COLO668 (cell line): Measurements from ENCODE around the gene SLC25A21.
"Not testable (repeated sequence)": the region's sequence is repeated elsewhere in the genome, so short reads cannot be mapped to it uniquely, and the experiment has no call there.

Experiments used
- DNase-seq: peaks from one replicate; lab custom pipeline; 2025; ENCODE audit not compliant: unreplicated experiment; lab: John Stamatoyannopoulos, UW

The SLC25A21 gene

GRCh38 chr14:37091651-37092050, 80.8 kb downstream of the SLC25A21 start:
- no peak for DNase-seq

GRCh38 chr14:37090026-37090425, 82.4 kb downstream of the SLC25A21 start:
- DNase-seq = no peak

- DNase-seq = no peak
These were observed 83.0 kb downstream of the SLC25A21 start for GRCh38 chr14:37089410-37089809.

GRCh38 chr14:37088356-37089215, 83.8 kb downstream of the SLC25A21 start:
- DNase-seq = no peak

- DNase-seq = no peak
These were observed 84.9 kb downstream of the SLC25A21 start for GRCh38 chr14:37087520-37087919.

DNA sequence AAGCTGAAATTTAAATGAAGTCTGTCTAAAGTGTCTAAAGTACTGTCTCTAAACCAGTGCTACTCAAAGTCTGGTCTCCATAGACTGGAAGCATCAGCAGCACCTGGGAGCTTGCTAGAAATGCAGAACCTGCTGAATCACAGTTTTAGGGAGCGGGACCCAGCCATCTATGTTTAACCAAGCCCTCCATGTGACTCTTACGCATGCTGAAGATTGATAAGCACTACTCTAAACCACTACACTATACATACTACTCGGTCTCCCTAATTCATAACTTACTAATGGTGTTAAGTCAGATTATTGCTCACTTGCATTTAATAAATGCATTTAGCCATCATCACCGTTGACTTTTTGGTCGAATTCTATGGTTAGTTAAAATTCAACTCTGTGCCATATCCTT, 88.8 kb downstream of the SLC25A21 start:
- no peak for DNase-seq

DNA sequence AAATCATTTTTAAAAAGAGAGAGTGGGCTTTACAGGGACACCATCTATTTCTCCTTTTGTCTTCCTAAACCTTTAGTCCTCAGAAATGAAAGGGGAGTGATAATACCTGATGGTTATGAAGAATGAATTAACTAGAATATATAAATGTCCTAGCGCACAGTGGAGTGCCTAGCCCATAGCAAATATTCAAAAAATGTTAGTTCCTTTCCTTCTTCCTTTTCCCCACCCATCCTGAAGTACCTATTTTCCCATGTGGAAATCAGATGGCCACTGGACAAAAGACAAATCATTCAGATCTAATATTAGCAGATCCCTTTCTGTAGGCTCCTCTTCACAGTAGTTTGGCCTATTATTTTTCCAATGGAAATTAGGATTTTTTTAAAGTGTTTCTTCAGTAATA, 90.0 kb downstream of the SLC25A21 start:
- DNase-seq = no peak

DNA sequence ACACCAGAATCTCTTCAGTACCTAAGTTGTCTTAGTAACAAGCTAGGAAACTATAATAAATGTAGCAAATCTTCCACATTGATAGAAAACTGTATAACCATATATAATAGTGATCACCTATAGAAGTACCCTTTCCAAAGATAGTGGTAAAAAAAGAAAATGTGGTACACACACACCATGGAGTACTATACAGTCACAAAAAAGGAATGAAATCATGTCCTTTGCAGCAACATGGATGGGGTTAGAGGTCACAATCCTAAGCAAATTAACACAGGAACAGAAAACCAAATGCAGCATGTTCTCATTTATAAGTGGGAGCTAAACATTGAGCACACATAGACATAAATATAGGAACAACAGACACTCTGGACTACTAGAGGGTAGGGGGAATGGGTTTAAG, 90.5 kb downstream of the SLC25A21 start:
- DNase-seq = no peak

DNA sequence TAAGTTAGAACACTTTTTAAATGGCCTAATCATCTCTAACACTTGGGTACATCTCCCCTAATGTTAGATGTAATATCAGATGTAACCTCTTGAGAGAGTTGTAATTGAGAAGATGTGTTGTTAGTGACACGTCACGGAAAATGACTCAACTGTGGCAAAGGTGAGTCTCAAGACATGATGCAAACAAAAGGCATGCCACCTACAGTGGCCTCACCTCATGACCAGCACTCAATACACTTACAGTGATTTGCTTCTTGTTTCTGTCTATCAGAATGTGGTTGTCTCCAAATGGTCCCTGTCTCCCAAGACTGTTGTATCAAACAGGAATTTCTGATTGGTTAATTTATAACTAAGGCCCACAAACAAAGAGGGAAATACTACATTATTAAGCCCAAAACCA, 91.2 kb downstream of the SLC25A21 start:
- DNase-seq = no peak

GRCh38 chr14:37078131-37078530, 94.3 kb downstream of the SLC25A21 start:
- no peak for DNase-seq

- DNase-seq = not testable (repeated sequence)
These were observed 98.1 kb downstream of the SLC25A21 start for GRCh38 chr14:37074320-37074719.

- no peak for DNase-seq
These were observed 108.8 kb downstream of the SLC25A21 start for GRCh38 chr14:37063467-37064240.

- DNase-seq = no peak
These were observed 110.1 kb downstream of the SLC25A21 start for GRCh38 chr14:37062191-37062803.

DNA sequence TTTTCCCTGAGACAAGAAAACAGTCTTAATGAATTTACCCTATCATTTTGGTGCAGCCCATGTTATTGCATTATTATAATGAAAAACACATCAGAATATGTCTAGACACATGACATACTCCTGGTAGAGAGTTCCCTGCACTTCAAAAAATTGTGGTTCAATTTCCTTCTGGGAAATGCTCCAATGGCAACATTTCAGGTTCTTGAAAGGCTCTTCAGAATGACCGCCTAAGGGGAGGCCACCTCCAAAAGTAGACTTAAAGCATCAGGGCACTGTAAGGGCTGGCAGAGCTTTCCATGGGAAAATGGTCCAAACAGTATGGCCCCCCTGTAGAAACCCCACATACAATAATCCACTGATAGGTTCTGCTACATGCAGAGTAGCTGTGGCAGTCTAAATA, 110.7 kb downstream of the SLC25A21 start:
- DNase-seq = no peak

DNA sequence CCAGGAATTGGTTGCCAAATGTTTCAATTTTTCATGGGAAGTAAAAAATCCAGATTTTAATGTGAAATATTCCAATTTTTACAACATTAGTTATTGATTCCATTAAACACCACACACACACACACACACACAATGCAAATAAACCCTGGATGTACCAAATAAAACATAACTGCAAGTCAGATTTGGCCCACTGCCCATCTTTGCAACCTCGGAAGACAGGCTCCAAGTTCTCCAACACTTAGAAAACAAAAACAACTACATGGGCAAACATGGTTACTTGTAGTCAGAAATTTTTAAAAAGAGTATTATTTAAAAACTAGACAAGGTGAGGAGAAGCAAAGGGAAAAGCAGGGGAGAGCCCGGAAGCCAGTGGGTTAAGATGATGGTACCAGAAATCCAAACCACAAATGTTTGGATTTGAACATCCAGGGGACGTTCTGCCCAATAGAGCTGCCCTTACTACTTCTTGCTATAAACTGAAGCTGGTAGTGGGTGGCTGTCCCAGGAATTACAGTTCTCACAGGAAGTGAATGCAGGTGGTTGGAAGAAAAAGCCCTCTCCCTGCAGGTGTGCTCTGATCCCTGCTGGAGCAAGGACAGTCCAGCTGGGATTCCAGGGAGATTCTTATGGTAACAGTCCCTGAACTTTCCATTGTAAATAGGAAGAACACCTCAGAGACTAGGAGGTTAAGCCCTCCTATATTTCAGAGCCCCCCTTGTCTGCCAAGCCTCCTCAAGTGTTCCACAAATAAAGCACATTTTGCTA, 111.7 kb downstream of the SLC25A21 start:
- DNase-seq = no peak

DNA sequence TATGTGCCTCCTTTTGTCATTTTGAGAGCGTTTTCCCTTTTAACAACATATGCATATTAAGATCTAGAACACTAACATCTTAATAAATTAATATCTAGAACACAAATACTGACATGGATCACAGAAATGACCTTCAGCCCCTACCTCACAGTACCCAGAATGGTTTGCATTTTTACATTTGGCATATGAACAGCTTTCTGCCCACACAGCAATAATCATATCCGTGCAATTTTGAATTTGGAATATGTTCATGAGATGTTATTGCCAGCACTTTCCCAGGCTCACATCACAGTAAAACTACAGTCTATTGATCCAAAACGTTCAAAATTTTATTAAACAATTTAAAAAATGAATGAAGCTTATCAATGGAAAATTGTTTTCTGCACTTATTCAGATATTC, 114.6 kb downstream of the SLC25A21 start:
- DNase-seq = no peak

DNA sequence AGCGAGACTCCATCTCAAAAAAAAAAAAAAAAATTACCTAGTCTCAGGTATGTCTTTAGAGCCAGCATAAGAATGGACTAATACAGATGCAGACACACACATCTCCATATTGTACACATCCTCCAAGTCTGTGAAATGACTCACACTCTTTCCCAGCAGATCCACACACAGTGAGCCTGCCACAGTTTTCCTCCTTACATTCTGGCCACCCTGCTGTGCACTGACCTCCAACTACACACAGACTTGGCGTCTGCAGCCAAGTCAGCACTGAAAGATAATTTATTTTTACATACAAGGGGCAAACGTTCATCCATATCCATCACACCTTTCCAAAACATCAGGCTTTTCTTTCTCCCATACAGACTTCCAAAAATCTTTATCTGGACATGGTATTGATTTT, 115.9 kb downstream of the SLC25A21 start:
- no peak for DNase-seq

- DNase-seq = no peak
These were observed 117.5 kb downstream of the SLC25A21 start for GRCh38 chr14:37054869-37055268.

GRCh38 chr14:37054144-37054543, 118.3 kb downstream of the SLC25A21 start:
- no peak for DNase-seq

DNA sequence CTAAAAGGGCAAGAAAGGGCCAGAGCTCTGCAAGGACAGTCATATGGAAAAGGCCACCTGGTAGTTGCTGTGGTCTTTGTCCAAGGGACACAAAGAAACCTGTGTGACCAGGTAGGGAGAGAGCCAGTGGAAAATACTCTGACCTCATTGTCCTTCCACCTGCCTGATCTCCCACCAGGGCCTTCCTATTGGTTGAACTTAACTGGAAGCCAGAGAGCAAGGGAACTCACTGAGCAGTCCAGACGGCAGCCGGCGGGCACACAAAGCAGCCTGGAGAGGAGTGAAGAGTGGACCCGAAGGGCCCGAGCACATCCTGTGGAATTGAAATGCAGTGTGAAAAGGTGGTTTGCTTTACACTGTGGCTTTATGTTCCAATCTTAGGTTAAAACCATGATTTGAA, 120.7 kb downstream of the SLC25A21 start:
- no peak for DNase-seq

DNA sequence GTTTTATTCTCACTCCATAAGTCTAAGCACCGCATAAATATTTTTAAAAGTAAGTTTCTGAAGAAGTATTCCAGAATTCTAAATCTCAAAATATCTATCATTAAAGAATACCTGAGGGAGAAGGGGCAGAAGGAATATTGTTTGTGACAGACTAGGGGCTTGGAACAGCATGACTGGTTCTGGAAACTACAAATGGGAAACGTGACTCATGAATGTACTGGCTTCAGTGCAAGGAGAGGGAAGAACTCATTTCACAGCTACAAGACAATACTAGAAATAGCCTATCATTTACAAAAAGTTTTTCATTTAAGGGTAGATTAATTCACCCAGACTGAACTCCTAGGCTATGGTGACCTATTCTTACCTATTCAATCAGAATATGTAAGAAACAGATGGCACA, 121.3 kb downstream of the SLC25A21 start:
- no peak for DNase-seq
